Progenitor cell of endocrine pancreas (in vitro differentiated cells): ENCODE results near the gene RPL10A. TPM values are rescaled to one million over a fixed set of nuclear protein-coding genes. Genes with fewer than 3 reads are reported as not detected.
A peak's percentile ranks its signal among the peaks of the same experiment; 100 is the strongest.

Experiments used
- DNase-seq: peaks from one replicate; pipeline ENCODE4 v3.0.0; 2021; ENCODE audit warnings: low spot score; ENCODE audit not compliant: unreplicated experiment
- H3K27ac Mint-ChIP-seq: 2 replicates; pipeline ENCODE4 v1.8.0; 2021; ENCODE audit warnings: mild to moderate bottlenecking, moderate library complexity, mixed read lengths
- H3K27me3 Mint-ChIP-seq: 2 replicates; pipeline ENCODE4 v1.8.0; 2021; ENCODE audit warnings: mixed read lengths
- H3K36me3 Mint-ChIP-seq: 2 replicates; pipeline ENCODE4 v1.8.0; 2022; ENCODE audit warnings: mixed read lengths; ENCODE audit not compliant: insufficient read depth
- H3K4me1 Mint-ChIP-seq: 2 replicates; pipeline ENCODE4 v1.8.0; 2021; ENCODE audit warnings: low read depth, mixed read lengths
- H3K4me3 Mint-ChIP-seq: 2 replicates; pipeline ENCODE4 v1.8.0; 2021; ENCODE audit warnings: low read depth, mild to moderate bottlenecking, moderate library complexity, mixed read lengths
- H3K9me3 Mint-ChIP-seq: 2 replicates; pipeline ENCODE4 v1.8.0; 2021; ENCODE audit warnings: low read depth, mixed read lengths
- CTCF ChIP-seq: fragments of 200-600 bp; sonication (generic); IDR thresholded peaks from one replicate; pipeline ENCODE4 v1.5.0; 2021; ENCODE audit warnings: antibody characterized with exemption, mild to moderate bottlenecking; ENCODE audit not compliant: unreplicated experiment
- total RNA-seq: library from RNA; stranded (reverse); gene quantifications from 2 replicates; pipeline ENCODE4 v1.2.1, GENCODE V29; 2021

Gene RPL10A
- total RNA-seq, 1 donor from 2014 or later: 1,416 TPM

DNA sequence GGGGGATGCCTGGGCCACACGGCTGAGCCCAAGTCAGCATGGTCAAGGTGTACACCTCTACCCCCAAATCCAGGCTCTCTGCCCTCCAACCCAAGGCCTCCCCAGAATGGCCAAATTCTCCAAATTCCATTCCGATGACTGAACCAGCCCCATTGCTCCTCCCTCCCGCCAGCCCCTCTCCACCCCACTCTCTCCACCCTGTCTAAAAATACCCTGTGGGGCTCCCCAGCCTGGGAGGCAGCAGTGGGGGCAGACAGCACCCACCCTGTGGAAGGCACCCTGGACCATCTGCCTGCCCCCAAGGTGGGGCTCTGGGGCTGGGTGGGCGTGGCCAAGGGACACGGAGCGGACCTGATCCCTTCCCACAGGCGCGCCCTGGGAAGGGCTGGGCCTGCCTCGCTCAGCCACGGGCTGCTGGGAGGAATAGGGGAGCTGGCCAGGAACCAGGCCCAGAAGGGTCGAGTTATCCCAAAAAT, 17.2 kb downstream of the RPL10A start:
- H3K4me3 Mint-ChIP-seq: no peak overlapping the region
- TF ChIP-seq CTCF: no peak
- H3K27me3 Mint-ChIP-seq: no peaks in the 10 kb centered on the region
- H3K9me3 Mint-ChIP-seq: no peaks in the 10 kb centered on the region
- H3K4me1 Mint-ChIP-seq: peaks cover 27% of the 10 kb centered on the region
- DNase-seq: no peak
- peaks cover 8% of the 10 kb centered on the region for H3K36me3 Mint-ChIP-seq
- H3K27ac Mint-ChIP-seq: peak overlapping the region; percentile 89

- Mint-ChIP-seq H3K4me3 (peak overlapping the region; percentile 44), H3K27me3 (no peaks in the 10 kb centered on the region), H3K36me3 (peaks cover 5% of the 10 kb centered on the region), H3K9me3 (no peaks in the 10 kb centered on the region), H3K27ac (peak overlapping the region; percentile 89), H3K4me1 (peaks cover 31% of the 10 kb centered on the region)
- no peak for TF ChIP-seq CTCF
- DNase-seq: peak; percentile 69
These were observed 18.1 kb downstream of the RPL10A start for GRCh38 chr6:35486005-35486925.

DNA sequence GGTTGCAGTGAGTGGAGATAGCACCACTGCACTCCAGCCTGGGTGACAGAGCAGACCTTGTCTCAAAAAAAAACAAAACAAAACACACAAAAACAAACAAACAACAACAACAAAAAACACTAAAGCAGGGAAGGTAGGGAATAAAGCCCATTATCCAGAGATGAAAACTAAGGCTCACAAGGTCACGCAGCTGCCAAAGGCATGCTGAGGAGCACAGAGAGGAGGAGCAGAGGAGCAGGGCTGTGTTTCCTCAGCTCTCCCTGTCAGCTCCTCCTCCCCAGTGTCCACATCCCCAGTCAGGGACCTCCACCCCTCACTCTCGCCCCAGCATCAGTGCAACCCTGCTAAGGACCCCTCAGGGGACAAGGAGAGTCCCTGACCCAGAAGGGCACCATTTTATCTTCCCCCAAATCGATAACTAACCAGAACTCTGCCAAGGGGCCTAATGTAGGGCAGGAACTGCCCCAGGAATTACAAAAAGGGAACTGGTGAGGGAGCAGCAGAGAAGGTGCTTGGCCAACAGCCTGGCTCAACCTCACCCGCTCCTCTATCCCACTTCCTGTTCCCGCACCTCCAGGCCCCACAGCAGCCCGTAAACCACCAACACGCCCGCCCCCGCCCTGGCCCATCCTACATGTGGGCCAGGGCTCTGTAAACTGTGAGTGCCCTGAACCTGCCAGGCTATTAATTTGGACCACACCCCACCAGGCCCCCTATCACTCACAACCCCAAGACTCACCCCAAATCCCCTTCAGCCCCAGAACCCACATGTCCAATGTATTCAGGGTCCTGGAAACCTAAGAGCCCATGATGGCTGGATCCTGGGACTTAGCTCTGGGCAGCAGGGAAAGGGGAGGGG, 19.7 kb downstream of the RPL10A start:
- H3K36me3 Mint-ChIP-seq: peaks cover 2% of the 10 kb centered on the region
- TF ChIP-seq CTCF: no peak
- no peaks in the 10 kb centered on the region for H3K27me3 Mint-ChIP-seq
- H3K4me1 Mint-ChIP-seq: peaks cover 42% of the 10 kb centered on the region
- peak overlapping the region; percentile 77 for H3K27ac Mint-ChIP-seq
- no peaks in the 10 kb centered on the region for H3K9me3 Mint-ChIP-seq
- no peak for DNase-seq
- no peak overlapping the region for H3K4me3 Mint-ChIP-seq

- Mint-ChIP-seq H3K27me3 (no peaks in the 10 kb centered on the region), H3K9me3 (no peaks in the 10 kb centered on the region), H3K27ac (peak overlapping the region; percentile 53), H3K36me3 (no peaks in the 10 kb centered on the region), H3K4me3 (no peak overlapping the region), H3K4me1 (peaks cover 48% of the 10 kb centered on the region)
- DNase-seq: no peak
- no peak for TF ChIP-seq CTCF
These were observed 20.3 kb downstream of the RPL10A start for GRCh38 chr6:35488517-35488862.

GRCh38 chr6:35489066-35489465, 20.9 kb downstream of the RPL10A start:
- Mint-ChIP-seq H3K4me3 (no peak overlapping the region), H3K27me3 (no peaks in the 10 kb centered on the region), H3K27ac (no peak overlapping the region), H3K9me3 (no peaks in the 10 kb centered on the region), H3K36me3 (no peaks in the 10 kb centered on the region), H3K4me1 (peaks cover 53% of the 10 kb centered on the region)
- TF ChIP-seq CTCF: no peak
- no peak for DNase-seq
